ENCODE results near the gene PTPN23. TPM values are rescaled to one million over a fixed set of nuclear protein-coding genes. Genes with fewer than 3 reads are reported as not detected.
A peak's percentile ranks its signal among the peaks of the same experiment; 100 is the strongest.

The PTPN23 gene
- total RNA-seq, 1 donor from 2014 or later: 40.3 TPM

DNA sequence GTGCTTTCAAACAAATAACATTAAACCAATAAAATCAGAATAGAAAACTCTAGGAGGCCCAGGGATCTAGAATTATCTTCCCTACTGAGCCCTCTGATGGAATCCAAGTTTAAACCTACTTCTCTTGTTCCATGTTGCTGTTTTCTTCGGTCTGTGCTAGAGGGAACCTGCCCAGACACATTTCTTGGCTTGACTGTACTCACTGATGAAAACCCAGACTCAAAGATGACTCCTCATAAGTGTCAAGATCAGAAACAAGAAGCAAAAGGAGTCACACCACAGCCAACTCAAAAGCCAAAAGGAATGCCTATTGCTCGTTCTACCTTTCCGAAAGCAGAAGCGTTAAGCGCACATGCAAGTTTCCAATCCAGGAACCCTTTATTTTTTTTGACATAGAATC is 63.3 kb downstream of the PTPN23 start:
- peak overlapping the region; percentile 83 for H3K27ac Mint-ChIP-seq (ENCODE audit: unreplicated experiment)
- peaks cover 5% of the 10 kb centered on the region for H3K79me2 ChIP-seq (ENCODE audit: insufficient read depth, low read length)
- no peaks in the 10 kb centered on the region for H3K27me3 ChIP-seq (ENCODE audit: insufficient read depth, low read length)
- H3K36me3 ChIP-seq (ENCODE audit: insufficient read depth, low read length): no peaks in the 10 kb centered on the region
- no peaks in the 10 kb centered on the region for H3K9me3 ChIP-seq (ENCODE audit: insufficient read depth, low read depth, low read length)
- no peak for FAIRE-seq
- H3K27me3 Mint-ChIP-seq (ENCODE audit: low read depth, unreplicated experiment): no peaks in the 10 kb centered on the region
- peaks cover 7% of the 10 kb centered on the region for H3K4me1 ChIP-seq (ENCODE audit: insufficient read depth, low read length)
- H3K27ac ChIP-seq (ENCODE audit: low read depth, low read length): no peak overlapping the region
- peak; percentile 10 for DNase-seq (ENCODE audit: low read depth)
- H4K20me1 ChIP-seq (ENCODE audit: insufficient read depth, low read length): peaks cover 6% of the 10 kb centered on the region
- peaks cover 21% of the 10 kb centered on the region for H3K4me1 Mint-ChIP-seq (ENCODE audit: low read depth, unreplicated experiment)
- H3K4me2 ChIP-seq (ENCODE audit: low read length): no peak overlapping the region
- no peak overlapping the region for H3K4me3 ChIP-seq (ENCODE audit: insufficient read depth, low read depth, low read length)
- no peak overlapping the region for H3K9ac ChIP-seq (ENCODE audit: low read length)
- H3K4me3 Mint-ChIP-seq (ENCODE audit: unreplicated experiment): no peak overlapping the region
- H3K36me3 Mint-ChIP-seq (ENCODE audit: low read depth, unreplicated experiment): peaks cover 8% of the 10 kb centered on the region
- H2AFZ ChIP-seq (ENCODE audit: low read depth, low read length): peak overlapping the region; percentile 34
- no peaks in the 10 kb centered on the region for H3K9me3 Mint-ChIP-seq (ENCODE audit: unreplicated experiment)
- TF ChIP-seq CTCF (IDR thresholded peaks at IDR 0.05; ENCODE audit: insufficient read depth, low read depth, low read length) (no peak), EZH2 (IDR thresholded peaks at IDR 0.05; ENCODE audit: insufficient read depth, low read length) (no peak)

GRCh38 chr3:47452453-47453215 is 71.8 kb downstream of the PTPN23 start:
- H3K4me1 ChIP-seq (ENCODE audit: insufficient read depth, low read length): no peaks in the 10 kb centered on the region
- no peak overlapping the region for H3K4me3 Mint-ChIP-seq (ENCODE audit: unreplicated experiment)
- H2AFZ ChIP-seq (ENCODE audit: low read depth, low read length): no peak overlapping the region
- DNase-seq (ENCODE audit: low read depth) (no peak), FAIRE-seq (no peak)
- H3K4me1 Mint-ChIP-seq (ENCODE audit: low read depth, unreplicated experiment): no peaks in the 10 kb centered on the region
- TF ChIP-seq CTCF (IDR thresholded peaks at IDR 0.05; ENCODE audit: insufficient read depth, low read depth, low read length) (no peak), EZH2 (IDR thresholded peaks at IDR 0.05; ENCODE audit: insufficient read depth, low read length) (no peak)
- no peak overlapping the region for H3K4me3 ChIP-seq (ENCODE audit: insufficient read depth, low read depth, low read length)
- H3K27ac Mint-ChIP-seq (ENCODE audit: unreplicated experiment): no peak overlapping the region
- H3K9ac ChIP-seq (ENCODE audit: low read length): no peak overlapping the region
- H3K36me3 ChIP-seq (ENCODE audit: insufficient read depth, low read length): no peaks in the 10 kb centered on the region
- no peaks in the 10 kb centered on the region for H3K27me3 ChIP-seq (ENCODE audit: insufficient read depth, low read length)
- peaks cover 6% of the 10 kb centered on the region for H3K36me3 Mint-ChIP-seq (ENCODE audit: low read depth, unreplicated experiment)
- H4K20me1 ChIP-seq (ENCODE audit: insufficient read depth, low read length): peaks cover 7% of the 10 kb centered on the region
- no peaks in the 10 kb centered on the region for H3K27me3 Mint-ChIP-seq (ENCODE audit: low read depth, unreplicated experiment)
- H3K27ac ChIP-seq (ENCODE audit: low read depth, low read length): no peak overlapping the region
- no peaks in the 10 kb centered on the region for H3K9me3 Mint-ChIP-seq (ENCODE audit: unreplicated experiment)
- H3K79me2 ChIP-seq (ENCODE audit: insufficient read depth, low read length): peaks cover 18% of the 10 kb centered on the region
- H3K4me2 ChIP-seq (ENCODE audit: low read length): no peak overlapping the region
- H3K9me3 ChIP-seq (ENCODE audit: insufficient read depth, low read depth, low read length): no peaks in the 10 kb centered on the region

DNA sequence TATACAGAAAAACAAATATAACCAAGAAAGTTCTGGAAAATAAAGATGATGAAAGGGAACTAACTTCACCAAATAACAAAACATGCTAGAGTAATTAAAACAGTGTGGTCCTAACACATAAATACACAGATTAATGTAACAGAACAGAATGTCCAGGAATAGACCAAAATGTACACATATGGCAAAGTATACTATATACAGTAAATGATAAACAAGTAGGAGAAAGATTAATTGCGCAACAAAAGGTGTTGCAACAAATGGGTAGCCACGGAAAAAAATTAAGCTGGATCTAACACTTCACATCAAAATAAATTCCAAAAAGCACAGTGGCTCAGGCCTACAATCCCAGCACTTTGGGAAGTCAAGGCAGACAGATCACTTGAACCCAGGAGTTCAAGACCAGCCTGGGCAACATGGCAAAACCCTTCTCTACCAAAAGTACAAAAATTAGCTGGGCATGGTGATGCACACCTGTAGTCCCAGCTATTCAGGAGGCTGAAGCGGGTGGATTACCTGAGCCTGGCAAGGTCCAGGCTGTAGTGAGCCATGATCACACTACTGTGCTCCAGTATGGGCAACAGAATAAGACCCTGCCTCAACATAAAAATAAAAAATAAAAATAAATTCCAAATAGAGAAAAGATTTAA is 75.1 kb downstream of the PTPN23 start:
- FAIRE-seq: no peak

More for the DNA sequence above, 75.1 kb downstream of the PTPN23 start:
- H3K4me1 ChIP-seq (ENCODE audit: insufficient read depth, low read length): no peaks in the 10 kb centered on the region
- TF ChIP-seq EZH2 (IDR thresholded peaks at IDR 0.05; ENCODE audit: insufficient read depth, low read length): no peak
- no peak for TF ChIP-seq CTCF (IDR thresholded peaks at IDR 0.05; ENCODE audit: insufficient read depth, low read depth, low read length)
- H4K20me1 ChIP-seq (ENCODE audit: insufficient read depth, low read length): peaks cover 8% of the 10 kb centered on the region
- no peaks in the 10 kb centered on the region for H3K27me3 ChIP-seq (ENCODE audit: insufficient read depth, low read length)
- no peaks in the 10 kb centered on the region for H3K36me3 ChIP-seq (ENCODE audit: insufficient read depth, low read length)
- Mint-ChIP-seq H3K9me3 (ENCODE audit: unreplicated experiment) (peaks cover 7% of the 10 kb centered on the region), H3K4me1 (ENCODE audit: low read depth, unreplicated experiment) (no peaks in the 10 kb centered on the region), H3K4me3 (ENCODE audit: unreplicated experiment) (no peak overlapping the region), H3K27me3 (ENCODE audit: low read depth, unreplicated experiment) (no peaks in the 10 kb centered on the region), H3K27ac (ENCODE audit: unreplicated experiment) (no peak overlapping the region), H3K36me3 (ENCODE audit: low read depth, unreplicated experiment) (peaks cover 5% of the 10 kb centered on the region)
- H3K27ac ChIP-seq (ENCODE audit: low read depth, low read length): no peak overlapping the region
- H3K9ac ChIP-seq (ENCODE audit: low read length): no peak overlapping the region
- peaks cover 25% of the 10 kb centered on the region for H3K79me2 ChIP-seq (ENCODE audit: insufficient read depth, low read length)
- H3K9me3 ChIP-seq (ENCODE audit: insufficient read depth, low read depth, low read length): no peaks in the 10 kb centered on the region
- H3K4me3 ChIP-seq (ENCODE audit: insufficient read depth, low read depth, low read length): no peak overlapping the region
- no peak overlapping the region for H2AFZ ChIP-seq (ENCODE audit: low read depth, low read length)
- H3K4me2 ChIP-seq (ENCODE audit: low read length): no peak overlapping the region
- no peak for DNase-seq (ENCODE audit: low read depth)

All from astrocyte (in vitro differentiated cells and primary cell).